HEK293 (cell line): Measurements from ENCODE around the gene BCAS3.

ENCODE experiments used
- BCL11A ChIP-seq: fragments of 450-650 bp; formaldehyde crosslinking; IDR thresholded peaks from 2 replicates; pipeline ENCODE4 v1.5.1; 2016; ENCODE audit warnings: low read depth, missing biosample characterization, missing genetic modification characterization
- YY1 ChIP-seq: fragments of 450-650 bp; formaldehyde crosslinking; IDR thresholded peaks from 2 replicates; pipeline ENCODE4 v1.5.1; 2018; ENCODE audit warnings: missing biosample characterization, missing genetic modification characterization
- ZFP41 ChIP-seq: fragments of 450-650 bp; formaldehyde crosslinking; IDR thresholded peaks from 2 replicates; pipeline ENCODE4 v1.5.1; 2016; ENCODE audit warnings: missing biosample characterization, missing genetic modification characterization, borderline replicate concordance
- ZNF174 ChIP-seq: fragments of 450-650 bp; formaldehyde crosslinking; IDR thresholded peaks from 2 replicates; pipeline ENCODE4 v1.5.0; 2017; ENCODE audit warnings: missing biosample characterization, mild to moderate bottlenecking, missing genetic modification characterization
- ZNF24 ChIP-seq: fragments of 450-650 bp; formaldehyde crosslinking; IDR thresholded peaks from 2 replicates; pipeline ENCODE4 v1.5.1; 2016; ENCODE audit warnings: missing biosample characterization, missing genetic modification characterization
- ZNF791 ChIP-seq: fragments of 450-650 bp; formaldehyde crosslinking; IDR thresholded peaks from 2 replicates; pipeline ENCODE4 v1.5.1; 2016; ENCODE audit warnings: missing biosample characterization, missing genetic modification characterization
- ZNF830 ChIP-seq: fragments of 450-650 bp; IDR thresholded peaks from 2 replicates; pipeline ENCODE4 v1.5.0; 2018; ENCODE audit warnings: missing biosample characterization, missing genetic modification characterization, low read depth, mild to moderate bottlenecking, moderate library complexity
- TF ChIP-seq, protein P1 (sequence below): fragments of 450-650 bp; formaldehyde crosslinking; IDR thresholded peaks from 2 replicates; pipeline ENCODE4 v1.5.1; 2016; ENCODE audit warnings: missing biosample characterization, missing genetic modification characterization
- TF ChIP-seq, protein P2 (sequence below): fragments of 450-650 bp; formaldehyde crosslinking; IDR thresholded peaks from 2 replicates; pipeline ENCODE4 v1.5.1; 2016; ENCODE audit warnings: missing biosample characterization, missing genetic modification characterization
- TF ChIP-seq, protein P3 (sequence below): fragments of 450-650 bp; formaldehyde crosslinking; IDR thresholded peaks from 2 replicates; pipeline ENCODE4 v1.5.1; 2016; ENCODE audit warnings: missing biosample characterization, missing genetic modification characterization
- TF ChIP-seq, protein P4 (sequence below): fragments of 450-650 bp; formaldehyde crosslinking; IDR thresholded peaks from 2 replicates; pipeline ENCODE4 v1.5.1; 2016; ENCODE audit warnings: missing biosample characterization, missing genetic modification characterization
- TF ChIP-seq, protein P5 (sequence below): fragments of 450-650 bp; formaldehyde crosslinking; IDR thresholded peaks from 2 replicates; pipeline ENCODE4 v1.5.1; 2017; ENCODE audit warnings: missing biosample characterization, mild to moderate bottlenecking, missing genetic modification characterization, moderate library complexity

DNA sequence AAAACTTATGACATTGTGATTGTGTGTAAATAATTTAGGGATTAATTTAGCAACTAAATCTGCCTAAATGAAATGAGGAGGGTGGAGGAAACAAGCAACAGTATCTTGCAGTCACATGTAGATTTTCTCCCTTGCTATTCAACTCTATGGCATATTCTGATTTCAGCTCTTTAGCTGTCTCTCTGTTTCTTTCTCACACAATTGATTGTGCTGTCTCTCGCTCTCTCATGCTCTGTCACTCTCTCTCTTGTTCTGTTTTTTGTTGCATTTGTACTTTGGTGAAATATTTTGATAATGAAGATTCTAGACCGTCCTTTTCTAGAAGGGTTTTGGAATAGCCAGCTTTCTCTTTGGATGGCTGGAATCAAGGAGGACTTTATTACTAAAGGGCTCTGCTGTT is 70.6 kb downstream of the BCAS3 start:
- no peak for TF ChIP-seq ZNF791 (tag by site-specific recombination)
- TF ChIP-seq, protein P1, sequence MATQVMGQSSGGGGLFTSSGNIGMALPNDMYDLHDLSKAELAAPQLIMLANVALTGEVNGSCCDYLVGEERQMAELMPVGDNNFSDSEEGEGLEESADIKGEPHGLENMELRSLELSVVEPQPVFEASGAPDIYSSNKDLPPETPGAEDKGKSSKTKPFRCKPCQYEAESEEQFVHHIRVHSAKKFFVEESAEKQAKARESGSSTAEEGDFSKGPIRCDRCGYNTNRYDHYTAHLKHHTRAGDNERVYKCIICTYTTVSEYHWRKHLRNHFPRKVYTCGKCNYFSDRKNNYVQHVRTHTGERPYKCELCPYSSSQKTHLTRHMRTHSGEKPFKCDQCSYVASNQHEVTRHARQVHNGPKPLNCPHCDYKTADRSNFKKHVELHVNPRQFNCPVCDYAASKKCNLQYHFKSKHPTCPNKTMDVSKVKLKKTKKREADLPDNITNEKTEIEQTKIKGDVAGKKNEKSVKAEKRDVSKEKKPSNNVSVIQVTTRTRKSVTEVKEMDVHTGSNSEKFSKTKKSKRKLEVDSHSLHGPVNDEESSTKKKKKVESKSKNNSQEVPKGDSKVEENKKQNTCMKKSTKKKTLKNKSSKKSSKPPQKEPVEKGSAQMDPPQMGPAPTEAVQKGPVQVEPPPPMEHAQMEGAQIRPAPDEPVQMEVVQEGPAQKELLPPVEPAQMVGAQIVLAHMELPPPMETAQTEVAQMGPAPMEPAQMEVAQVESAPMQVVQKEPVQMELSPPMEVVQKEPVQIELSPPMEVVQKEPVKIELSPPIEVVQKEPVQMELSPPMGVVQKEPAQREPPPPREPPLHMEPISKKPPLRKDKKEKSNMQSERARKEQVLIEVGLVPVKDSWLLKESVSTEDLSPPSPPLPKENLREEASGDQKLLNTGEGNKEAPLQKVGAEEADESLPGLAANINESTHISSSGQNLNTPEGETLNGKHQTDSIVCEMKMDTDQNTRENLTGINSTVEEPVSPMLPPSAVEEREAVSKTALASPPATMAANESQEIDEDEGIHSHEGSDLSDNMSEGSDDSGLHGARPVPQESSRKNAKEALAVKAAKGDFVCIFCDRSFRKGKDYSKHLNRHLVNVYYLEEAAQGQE: no peak
- TF ChIP-seq, protein P2, sequence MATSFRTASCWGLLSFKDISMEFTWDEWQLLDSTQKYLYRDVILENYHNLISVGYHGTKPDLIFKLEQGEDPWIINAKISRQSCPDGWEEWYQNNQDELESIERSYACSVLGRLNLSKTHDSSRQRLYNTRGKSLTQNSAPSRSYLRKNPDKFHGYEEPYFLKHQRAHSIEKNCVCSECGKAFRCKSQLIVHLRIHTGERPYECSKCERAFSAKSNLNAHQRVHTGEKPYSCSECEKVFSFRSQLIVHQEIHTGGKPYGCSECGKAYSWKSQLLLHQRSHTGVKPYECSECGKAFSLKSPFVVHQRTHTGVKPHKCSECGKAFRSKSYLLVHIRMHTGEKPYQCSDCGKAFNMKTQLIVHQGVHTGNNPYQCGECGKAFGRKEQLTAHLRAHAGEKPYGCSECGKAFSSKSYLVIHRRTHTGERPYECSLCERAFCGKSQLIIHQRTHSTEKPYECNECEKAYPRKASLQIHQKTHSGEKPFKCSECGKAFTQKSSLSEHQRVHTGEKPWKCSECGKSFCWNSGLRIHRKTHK (tag by site-specific recombination): no peak
- TF ChIP-seq, protein P3, sequence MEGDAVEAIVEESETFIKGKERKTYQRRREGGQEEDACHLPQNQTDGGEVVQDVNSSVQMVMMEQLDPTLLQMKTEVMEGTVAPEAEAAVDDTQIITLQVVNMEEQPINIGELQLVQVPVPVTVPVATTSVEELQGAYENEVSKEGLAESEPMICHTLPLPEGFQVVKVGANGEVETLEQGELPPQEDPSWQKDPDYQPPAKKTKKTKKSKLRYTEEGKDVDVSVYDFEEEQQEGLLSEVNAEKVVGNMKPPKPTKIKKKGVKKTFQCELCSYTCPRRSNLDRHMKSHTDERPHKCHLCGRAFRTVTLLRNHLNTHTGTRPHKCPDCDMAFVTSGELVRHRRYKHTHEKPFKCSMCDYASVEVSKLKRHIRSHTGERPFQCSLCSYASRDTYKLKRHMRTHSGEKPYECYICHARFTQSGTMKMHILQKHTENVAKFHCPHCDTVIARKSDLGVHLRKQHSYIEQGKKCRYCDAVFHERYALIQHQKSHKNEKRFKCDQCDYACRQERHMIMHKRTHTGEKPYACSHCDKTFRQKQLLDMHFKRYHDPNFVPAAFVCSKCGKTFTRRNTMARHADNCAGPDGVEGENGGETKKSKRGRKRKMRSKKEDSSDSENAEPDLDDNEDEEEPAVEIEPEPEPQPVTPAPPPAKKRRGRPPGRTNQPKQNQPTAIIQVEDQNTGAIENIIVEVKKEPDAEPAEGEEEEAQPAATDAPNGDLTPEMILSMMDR: no peak
- TF ChIP-seq BCL11A (tag by site-specific recombination): no peak
- TF ChIP-seq YY1 (tag by site-specific recombination): no peak
- TF ChIP-seq, protein P4, sequence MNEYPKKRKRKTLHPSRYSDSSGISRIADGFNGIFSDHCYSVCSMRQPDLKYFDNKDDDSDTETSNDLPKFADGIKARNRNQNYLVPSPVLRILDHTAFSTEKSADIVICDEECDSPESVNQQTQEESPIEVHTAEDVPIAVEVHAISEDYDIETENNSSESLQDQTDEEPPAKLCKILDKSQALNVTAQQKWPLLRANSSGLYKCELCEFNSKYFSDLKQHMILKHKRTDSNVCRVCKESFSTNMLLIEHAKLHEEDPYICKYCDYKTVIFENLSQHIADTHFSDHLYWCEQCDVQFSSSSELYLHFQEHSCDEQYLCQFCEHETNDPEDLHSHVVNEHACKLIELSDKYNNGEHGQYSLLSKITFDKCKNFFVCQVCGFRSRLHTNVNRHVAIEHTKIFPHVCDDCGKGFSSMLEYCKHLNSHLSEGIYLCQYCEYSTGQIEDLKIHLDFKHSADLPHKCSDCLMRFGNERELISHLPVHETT (tag by site-specific recombination): no peak
- no peak for TF ChIP-seq ZNF174 (tag by site-specific recombination)
- TF ChIP-seq, protein P5, sequence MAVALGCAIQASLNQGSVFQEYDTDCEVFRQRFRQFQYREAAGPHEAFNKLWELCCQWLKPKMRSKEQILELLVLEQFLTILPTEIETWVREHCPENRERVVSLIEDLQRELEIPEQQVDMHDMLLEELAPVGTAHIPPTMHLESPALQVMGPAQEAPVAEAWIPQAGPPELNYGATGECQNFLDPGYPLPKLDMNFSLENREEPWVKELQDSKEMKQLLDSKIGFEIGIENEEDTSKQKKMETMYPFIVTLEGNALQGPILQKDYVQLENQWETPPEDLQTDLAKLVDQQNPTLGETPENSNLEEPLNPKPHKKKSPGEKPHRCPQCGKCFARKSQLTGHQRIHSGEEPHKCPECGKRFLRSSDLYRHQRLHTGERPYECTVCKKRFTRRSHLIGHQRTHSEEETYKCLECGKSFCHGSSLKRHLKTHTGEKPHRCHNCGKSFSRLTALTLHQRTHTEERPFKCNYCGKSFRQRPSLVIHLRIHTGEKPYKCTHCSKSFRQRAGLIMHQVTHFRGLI: no peak
- no peak for TF ChIP-seq ZNF24 (tag by site-specific recombination)
- no peak for TF ChIP-seq ZNF830 (tag by site-specific recombination)
- TF ChIP-seq ZFP41: no peak
